ENCODE results near the gene PAX2.

PAX2 gene

GRCh38 chr10:100858747-100859483 is 113.5 kb downstream of the PAX2 start:
- no peak for DNase-seq (ENCODE audit: low read depth)

DNA sequence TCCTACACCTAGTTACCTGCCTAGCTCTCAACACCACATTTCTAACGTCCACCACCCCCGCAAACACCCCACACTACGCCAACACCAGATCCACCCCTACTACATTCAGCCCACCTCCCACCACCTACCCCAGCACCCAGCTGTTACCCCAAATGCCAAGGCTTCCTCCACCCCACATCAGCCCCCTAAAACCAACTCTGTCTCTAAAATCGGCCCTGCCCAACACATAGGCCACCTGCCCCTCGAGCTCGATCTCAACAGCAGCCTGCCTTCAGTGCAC is 114.0 kb downstream of the PAX2 start:
- DNase-seq (ENCODE audit: low read depth) = no peak

DNA sequence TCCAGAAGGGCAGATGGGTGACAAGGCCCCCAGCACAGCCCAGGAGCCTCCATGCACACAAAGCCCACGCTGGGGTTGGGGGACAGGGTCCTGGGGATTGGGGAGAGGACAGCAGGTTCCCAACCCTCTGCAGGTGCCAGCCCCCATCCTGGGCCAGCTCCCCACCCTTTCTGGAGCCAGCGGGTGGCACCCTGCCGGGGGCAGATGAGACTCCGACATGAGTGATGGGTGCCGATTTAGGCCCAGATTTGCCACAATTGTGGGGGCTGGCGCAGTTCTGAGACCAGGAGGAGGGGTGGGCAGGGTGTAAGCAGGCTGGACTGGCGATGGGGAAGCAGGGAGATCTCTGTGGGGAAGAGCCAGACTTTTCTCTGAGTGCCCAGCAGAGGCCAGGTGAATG is 118.1 kb downstream of the PAX2 start:
- DNase-seq (ENCODE audit: low read depth) = no peak

GRCh38 chr10:100864036-100864885 is 118.9 kb downstream of the PAX2 start:
- DNase-seq (ENCODE audit: low read depth) = no peak

- no peak for DNase-seq (ENCODE audit: low read depth)
Observed at GRCh38 chr10:100864978-100865377, 119.6 kb downstream of the PAX2 start.

DNA sequence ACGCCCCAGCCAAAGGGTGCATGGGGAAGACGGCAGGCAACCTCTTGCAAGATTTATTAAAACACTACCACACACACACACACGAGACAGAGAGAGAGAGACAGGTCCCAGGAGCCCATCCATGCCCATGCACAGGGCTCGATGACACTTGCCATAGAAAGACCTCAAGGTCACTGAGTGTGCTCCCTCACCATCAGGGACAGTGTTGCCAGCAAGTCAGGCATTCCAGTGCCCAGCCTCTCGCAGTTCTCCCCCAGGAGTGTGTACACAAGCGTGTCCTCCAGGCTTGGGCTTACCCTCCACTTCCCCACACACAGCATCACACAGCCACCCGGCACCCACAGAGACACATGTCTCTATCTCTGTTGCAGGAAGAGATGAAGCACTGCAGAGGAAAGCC is 120.6 kb downstream of the PAX2 start:
- no peak for DNase-seq (ENCODE audit: low read depth)

- no peak for DNase-seq (ENCODE audit: low read depth)
Observed at GRCh38 chr10:100866575-100867098, 121.3 kb downstream of the PAX2 start.

- no peak for DNase-seq (ENCODE audit: low read depth)
Observed at GRCh38 chr10:100867261-100867963, 122.0 kb downstream of the PAX2 start.

DNA sequence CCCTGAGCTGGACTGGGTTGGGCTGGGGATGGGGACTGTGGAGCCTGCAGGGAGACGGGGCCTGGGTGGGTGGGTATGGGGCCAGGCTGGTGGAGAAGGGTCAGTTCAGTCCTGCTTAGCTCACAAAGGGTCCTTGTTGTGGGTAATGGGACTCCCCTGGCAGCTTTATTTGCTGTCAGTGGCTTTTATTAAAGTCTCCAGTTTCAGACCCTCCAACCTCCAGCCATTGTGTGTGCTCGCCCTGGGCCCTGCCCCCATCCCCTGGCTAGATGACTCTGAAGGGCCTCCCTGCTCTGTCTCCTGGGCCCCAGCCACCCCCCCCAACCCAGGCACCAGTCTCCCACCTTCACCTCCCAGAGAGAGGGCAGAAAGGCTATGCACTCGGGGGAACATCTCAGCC is 123.0 kb downstream of the PAX2 start:
- no peak for DNase-seq (ENCODE audit: low read depth)

- DNase-seq (ENCODE audit: low read depth) = no peak
Observed at GRCh38 chr10:100869399-100869798, 124.0 kb downstream of the PAX2 start.

GRCh38 chr10:100872034-100872791 is 126.8 kb downstream of the PAX2 start:
- DNase-seq (ENCODE audit: low read depth) = peak; percentile 23

GRCh38 chr10:100873146-100873826 is 127.9 kb downstream of the PAX2 start:
- DNase-seq (ENCODE audit: low read depth) = no peak

- no peak for DNase-seq (ENCODE audit: low read depth)
Observed at GRCh38 chr10:100873827-100874326, 128.5 kb downstream of the PAX2 start.

- no peak for DNase-seq (ENCODE audit: low read depth)
Observed at GRCh38 chr10:100874702-100875483, 129.5 kb downstream of the PAX2 start.

GRCh38 chr10:100875484-100876166 is 130.2 kb downstream of the PAX2 start:
- DNase-seq (ENCODE audit: low read depth) = no peak

- no peak for DNase-seq (ENCODE audit: low read depth)
Observed at GRCh38 chr10:100876585-100877460, 131.4 kb downstream of the PAX2 start.

- DNase-seq (ENCODE audit: low read depth) = no peak
Observed at GRCh38 chr10:100877461-100877850, 132.1 kb downstream of the PAX2 start.

DNA sequence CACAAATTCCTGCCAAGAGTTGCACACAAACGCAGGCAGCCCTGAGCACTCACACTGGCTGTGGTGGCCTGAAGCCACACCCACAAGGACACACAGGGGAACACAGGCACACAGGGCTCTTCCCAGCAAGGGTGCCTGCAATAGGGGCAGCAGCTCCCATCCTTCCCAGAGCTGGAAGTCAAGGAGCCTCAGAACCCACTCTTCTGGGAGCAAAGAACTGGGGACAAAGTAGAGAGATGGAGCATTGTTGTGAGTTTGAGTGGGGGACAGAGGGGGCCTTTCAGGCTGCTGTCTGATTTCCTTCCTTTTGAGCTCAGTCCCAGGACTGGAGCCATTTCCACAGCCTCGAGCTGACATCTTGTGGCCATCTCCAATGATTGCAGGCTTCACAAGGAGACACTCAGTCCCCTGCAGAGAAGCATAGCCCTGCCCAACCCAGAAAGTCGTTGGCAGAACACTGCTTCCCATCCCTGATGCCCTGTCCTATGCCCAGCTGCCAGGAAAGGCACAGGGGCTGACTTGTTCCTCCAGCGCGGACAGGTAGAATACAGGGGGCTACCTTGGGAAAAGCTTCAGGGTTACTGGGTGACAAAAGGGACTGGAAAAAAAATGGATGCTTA is 133.0 kb downstream of the PAX2 start:
- DNase-seq (ENCODE audit: low read depth) = peak; percentile 62
